ENCODE measurements around the gene PIK3C2G. TPM values are rescaled to one million over a fixed set of nuclear protein-coding genes. Genes with fewer than 3 reads are reported as not detected.
"Not testable (repeated sequence)": the region's sequence is repeated elsewhere in the genome, so short reads cannot be mapped to it uniquely, and the experiment has no call there.

PIK3C2G gene, protein sequence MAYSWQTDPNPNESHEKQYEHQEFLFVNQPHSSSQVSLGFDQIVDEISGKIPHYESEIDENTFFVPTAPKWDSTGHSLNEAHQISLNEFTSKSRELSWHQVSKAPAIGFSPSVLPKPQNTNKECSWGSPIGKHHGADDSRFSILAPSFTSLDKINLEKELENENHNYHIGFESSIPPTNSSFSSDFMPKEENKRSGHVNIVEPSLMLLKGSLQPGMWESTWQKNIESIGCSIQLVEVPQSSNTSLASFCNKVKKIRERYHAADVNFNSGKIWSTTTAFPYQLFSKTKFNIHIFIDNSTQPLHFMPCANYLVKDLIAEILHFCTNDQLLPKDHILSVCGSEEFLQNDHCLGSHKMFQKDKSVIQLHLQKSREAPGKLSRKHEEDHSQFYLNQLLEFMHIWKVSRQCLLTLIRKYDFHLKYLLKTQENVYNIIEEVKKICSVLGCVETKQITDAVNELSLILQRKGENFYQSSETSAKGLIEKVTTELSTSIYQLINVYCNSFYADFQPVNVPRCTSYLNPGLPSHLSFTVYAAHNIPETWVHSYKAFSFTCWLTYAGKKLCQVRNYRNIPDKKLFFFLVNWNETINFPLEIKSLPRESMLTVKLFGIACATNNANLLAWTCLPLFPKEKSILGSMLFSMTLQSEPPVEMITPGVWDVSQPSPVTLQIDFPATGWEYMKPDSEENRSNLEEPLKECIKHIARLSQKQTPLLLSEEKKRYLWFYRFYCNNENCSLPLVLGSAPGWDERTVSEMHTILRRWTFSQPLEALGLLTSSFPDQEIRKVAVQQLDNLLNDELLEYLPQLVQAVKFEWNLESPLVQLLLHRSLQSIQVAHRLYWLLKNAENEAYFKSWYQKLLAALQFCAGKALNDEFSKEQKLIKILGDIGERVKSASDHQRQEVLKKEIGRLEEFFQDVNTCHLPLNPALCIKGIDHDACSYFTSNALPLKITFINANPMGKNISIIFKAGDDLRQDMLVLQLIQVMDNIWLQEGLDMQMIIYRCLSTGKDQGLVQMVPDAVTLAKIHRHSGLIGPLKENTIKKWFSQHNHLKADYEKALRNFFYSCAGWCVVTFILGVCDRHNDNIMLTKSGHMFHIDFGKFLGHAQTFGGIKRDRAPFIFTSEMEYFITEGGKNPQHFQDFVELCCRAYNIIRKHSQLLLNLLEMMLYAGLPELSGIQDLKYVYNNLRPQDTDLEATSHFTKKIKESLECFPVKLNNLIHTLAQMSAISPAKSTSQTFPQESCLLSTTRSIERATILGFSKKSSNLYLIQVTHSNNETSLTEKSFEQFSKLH (N-terminal part only)
- total RNA-seq, result not detected

DNA sequence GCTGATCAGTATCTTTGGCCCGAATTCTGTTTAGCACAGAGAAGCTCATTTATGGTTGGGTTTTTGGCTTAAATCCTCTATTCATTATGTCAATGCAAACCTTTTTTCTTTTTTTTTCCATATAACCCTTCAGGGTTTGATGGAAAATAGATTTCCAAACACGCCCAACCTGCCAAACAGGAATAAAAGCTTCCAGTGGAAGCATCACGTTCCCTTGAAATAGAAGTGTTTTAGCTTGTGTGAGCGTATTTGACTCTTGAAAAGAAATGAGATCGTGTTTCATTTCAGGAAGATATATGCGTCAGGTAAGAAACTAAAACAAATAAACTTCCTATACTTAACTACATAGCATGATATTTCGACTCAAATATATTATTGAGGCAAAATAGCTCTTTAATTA is at the start of gene PIK3C2G:
Gene PIK3C2G, plus strand, starts transcription at position 246 of the 400 bp plus-strand sequence. CDS start 20,564 bp downstream, outside the sequence.
- no peak for DNase-seq

GRCh38 chr12:18217966-18218365 is 43.4 kb upstream of the PIK3C2G start:
- DNase-seq, result no peak

GRCh38 chr12:18221726-18222125 is 39.6 kb upstream of the PIK3C2G start:
- DNase-seq, result no peak

DNA sequence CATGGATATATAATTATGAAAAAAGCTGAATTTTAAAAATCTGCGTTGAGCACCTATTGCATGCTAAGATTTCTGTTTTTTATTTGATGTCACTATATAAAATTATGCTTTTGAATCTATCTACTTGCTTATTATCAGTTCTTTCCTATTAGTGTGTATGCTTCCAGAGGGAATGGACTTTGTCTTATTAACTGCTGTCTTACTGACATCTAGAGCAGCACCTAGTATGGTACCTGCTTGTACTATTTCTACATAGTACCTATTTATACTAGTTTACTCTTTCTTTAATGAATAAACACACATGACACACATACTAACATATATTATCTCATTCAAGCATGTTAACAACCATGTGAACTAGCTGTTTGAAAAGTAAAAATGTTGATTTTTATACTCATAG is 38.6 kb upstream of the PIK3C2G start:
- DNase-seq, result no peak

- no peak for DNase-seq
These were observed 36.6 kb upstream of the PIK3C2G start for GRCh38 chr12:18224745-18225144.

- DNase-seq, result no peak
These were observed 21.8 kb upstream of the PIK3C2G start for GRCh38 chr12:18239526-18239925.

DNA sequence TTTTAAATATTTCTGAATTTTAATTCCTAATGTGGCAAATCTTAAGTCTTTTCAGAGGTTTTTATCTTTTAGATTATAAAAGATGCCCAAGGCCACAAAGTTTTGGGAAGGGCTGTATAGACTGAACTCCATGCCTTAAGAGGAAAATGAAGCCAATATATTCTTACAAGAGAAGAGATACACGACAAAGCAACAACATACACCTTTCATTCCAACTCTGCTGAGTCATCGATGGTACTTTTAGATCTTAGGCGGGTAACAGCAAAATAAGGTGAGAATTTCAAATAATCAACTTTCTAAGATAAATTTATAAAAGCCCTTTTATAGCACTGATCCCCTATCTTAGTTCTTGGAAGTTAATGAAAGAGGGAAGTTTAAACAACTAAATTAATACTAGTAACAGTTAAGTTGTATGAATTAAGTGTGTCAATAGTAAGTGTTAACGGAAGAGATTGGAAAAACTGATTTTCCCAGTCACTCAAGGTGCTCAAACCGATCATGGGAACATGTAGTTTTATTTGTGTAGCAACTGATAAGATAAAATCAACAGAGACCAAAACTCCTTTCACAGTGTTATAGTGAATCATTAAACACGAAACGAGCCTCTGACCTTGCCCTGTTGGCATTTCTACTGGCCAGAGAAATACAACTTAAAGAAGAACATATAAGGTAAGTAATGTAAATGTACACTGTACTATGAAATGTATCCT is 18.8 kb upstream of the PIK3C2G start:
- DNase-seq, result no peak

- DNase-seq, result no peak
These were observed 18.1 kb upstream of the PIK3C2G start for GRCh38 chr12:18243238-18243637.

- no peak for DNase-seq
These were observed 15.3 kb upstream of the PIK3C2G start for GRCh38 chr12:18246066-18246465.

GRCh38 chr12:18250313-18250916 is 10.9 kb upstream of the PIK3C2G start:
- DNase-seq, result no peak

DNA sequence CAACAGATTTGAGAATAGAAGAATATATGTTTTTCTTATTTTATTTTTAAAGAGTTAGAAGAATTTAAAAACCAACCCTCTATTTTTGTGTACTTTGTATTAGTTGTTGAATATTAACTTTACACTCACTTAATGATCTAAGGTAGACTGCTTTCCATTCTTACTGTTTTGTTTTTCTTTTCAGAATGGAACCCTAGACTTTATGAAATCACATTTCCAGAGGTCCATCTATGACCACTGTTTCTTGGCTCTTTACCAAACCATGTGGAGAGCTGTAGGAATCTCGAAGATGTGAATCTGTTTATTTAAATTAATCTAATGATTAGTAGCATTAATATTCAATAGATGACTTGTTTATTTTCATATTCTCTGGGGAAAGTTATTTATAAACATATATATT is 7.2 kb upstream of the PIK3C2G start:
- DNase-seq, result no peak

- not testable (repeated sequence) for DNase-seq
These were observed 6.3 kb upstream of the PIK3C2G start for GRCh38 chr12:18255004-18255403.

DNA sequence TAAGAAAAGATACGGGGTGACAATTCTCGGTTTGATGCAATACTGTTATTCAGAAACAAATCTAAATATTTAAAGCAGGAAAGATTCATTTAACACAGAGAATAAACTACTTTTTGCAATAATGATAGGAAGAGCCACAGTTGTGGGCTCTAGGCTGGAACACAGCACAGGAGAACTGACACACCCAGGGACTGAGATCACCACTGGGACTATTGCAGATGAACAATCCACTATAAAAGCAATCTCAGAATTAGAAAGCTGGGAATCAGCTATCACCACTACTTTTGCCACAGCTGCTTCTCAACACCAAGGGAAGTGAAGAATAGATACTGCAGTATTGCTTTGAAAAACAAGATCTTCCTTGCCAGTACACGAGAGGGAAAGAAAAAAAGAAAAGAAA is 4.1 kb upstream of the PIK3C2G start:
- DNase-seq, result no peak

DNA sequence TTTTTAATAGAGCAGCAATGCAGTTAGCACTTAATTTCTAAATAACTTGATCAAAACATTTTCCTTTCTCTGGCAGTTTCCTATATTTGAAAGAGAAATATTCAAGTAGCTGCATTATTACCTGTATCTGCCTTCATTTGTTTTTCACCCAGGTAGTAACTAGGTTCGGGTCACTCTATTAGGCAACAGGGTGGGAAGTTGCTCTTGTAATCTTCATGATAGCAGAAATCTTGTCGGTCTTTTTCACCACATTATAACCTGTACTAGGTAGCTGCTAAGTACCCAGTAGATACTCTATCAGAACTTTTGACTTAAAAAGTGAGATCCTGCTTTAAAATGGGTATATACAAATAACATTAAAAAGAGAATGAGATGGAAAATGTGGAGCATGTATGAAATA is 2.4 kb upstream of the PIK3C2G start:
- DNase-seq, result no peak

DNA sequence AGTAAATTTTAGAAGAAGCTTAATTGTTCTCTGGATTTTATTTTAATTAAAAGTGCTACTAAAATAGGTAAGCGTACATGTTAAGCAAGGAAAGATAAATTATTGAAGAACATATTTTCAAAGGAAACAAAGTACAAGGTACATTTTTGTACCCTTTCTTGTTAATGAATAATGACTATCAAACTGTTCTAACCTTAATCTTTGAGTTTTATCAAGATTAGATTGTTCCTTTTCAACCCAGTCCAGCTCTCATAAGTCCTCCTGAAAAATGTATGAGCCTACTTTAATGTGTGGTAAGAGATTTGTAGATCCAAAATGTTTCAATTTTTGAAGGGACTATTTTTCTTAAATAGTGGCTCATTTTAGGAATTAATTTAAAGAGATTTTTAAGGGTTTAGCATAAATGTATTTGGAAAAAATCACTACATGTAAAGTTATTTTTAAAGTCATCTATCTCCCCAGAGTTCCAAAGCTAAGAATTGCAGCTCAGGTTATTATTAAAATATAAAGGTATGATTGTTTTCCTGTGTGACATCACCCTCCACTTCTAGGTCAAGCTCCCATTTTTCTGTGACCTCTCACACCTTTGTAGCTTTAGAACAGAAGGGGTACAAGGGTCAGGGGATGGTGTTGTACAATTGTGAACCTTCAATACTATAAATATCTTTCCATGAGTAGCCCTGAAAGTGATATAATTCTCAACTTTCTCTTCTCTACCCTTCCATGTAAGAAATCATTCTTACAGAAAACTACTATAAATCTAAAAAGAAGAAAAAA is 1.2 kb upstream of the PIK3C2G start:
- DNase-seq, result no peak

DNA sequence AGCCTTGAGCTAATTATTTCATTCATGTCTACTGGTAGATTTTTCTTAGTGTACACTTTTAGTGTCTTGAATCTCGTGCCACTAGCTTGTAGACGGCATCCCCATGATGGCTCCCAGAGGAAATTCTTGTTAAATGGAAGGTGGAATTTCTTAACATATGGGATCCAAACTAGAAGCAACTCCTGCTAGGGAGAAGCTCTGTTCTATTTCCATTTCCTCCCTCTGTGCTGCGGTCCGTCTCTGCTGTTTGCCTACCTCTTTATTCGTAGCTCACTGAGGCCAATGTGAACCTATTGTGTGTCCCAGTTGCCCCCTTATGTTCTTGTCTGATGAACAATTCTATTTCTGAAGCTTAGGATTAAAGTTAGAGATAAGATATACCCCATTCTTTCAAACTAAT is 588 bp downstream of the PIK3C2G start:
- DNase-seq, result no peak

- no peak for DNase-seq
These were observed 1.2 kb downstream of the PIK3C2G start for GRCh38 chr12:18262514-18262913.

- DNase-seq, result no peak
These were observed 3.3 kb downstream of the PIK3C2G start for GRCh38 chr12:18264581-18265075.

DNA sequence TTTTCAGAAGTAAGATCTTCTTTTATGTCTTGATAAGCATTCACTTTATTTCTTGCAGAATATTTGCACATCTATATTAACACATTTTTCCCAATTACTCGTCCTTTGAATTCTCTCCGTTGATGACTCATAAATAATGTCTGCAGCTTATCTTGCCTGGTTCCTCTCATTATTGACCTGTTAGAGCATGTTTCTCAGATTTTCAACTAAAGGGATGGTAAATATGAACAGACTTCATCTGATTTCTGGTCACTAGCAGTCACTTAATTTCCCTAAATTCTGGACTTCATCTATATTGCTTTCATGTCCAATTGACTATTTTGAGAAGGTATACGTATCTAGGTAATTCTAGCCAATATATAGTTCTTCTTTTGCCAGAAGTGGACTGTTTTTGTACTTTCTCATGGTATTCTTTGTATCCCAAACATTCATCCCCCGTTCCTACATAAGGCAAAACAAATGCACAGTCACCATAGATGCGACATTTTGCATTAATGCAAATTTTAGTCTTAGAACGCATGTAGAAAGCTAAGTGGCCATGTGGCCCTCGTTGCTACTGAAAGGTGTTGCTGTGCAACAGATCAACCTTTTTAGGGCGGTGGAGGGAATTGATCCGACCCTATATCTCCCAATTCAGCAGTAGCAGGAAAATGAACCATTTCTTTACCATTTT is 6.2 kb downstream of the PIK3C2G start:
- DNase-seq, result no peak

DNA sequence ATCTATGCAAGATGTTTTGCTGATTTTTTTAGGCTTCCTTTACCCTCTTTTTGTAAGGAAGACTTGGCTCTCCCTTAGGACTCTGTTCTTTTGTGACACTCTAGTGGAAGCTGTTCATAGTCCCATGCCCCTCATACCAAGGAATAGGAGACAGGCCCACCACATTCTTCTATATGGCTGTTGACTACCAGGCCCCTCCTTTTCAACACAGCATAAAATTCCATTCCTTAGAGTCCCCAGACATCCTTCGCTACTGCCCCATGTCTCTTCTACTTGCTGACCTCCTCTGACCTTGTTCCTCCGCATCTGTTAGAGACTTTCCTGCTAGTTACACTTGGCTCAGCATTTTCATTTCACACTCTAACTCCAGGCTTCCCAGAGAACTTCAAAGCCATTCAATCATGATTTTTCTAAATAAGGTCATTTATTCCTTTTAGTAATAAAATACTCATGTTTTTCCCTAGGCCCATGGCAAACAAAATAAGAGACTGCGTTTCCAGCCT is 9.7 kb downstream of the PIK3C2G start:
- no peak for DNase-seq

Data from effector CD4-positive, alpha-beta T cell (primary cell).